Stomach (tissue), 9 donors: ENCODE data around the gene WASF2. TPM values are rescaled to one million over a fixed set of nuclear protein-coding genes. Genes with fewer than 3 reads are reported as not detected.
"Not testable (repeated sequence)": the region's sequence is repeated elsewhere in the genome, so short reads cannot be mapped to it uniquely, and the experiment has no call there.

Source experiments
- DNase-seq, 2 donors: peaks; one replicate each; pipeline versions ENCODE4 v3.0.0 to v3.0.0-alpha.2; 2013 to 2019
- H3K27ac ChIP-seq, 5 donors: fragments of 200-600 bp in 4 of 5; sonication (generic) in 4 of 5; one replicate each; pipeline ENCODE4 v1.5.1; 2013 to 2019; ENCODE audit warnings: mild to moderate bottlenecking in 1 of 5, moderate library complexity in 1 of 5
- H3K27me3 ChIP-seq, 3 donors: fragments of 200-600 bp; sonication (generic); one replicate each; pipeline ENCODE4 v1.5.1; 2017 to 2019; ENCODE audit warnings: mixed run types in 1 of 3
- H3K36me3 ChIP-seq, 4 donors: fragments of 200-600 bp; sonication (generic); 1 replicate in 3 of 4; 2 replicates in 1 of 4; pipeline ENCODE4 v1.5.1; 2016 to 2019
- H3K4me1 ChIP-seq, 4 donors: fragments of 200-600 bp; sonication (generic); one replicate each; pipeline ENCODE4 v1.5.1; 2016 to 2019
- H3K4me3 ChIP-seq, 4 donors: fragments of 200-600 bp; sonication (generic) in 3 of 4; one replicate each; pipeline ENCODE4 v1.5.1; 2016 to 2019; ENCODE audit warnings: mild to moderate bottlenecking in 1 of 4
- H3K9me3 ChIP-seq, 4 donors: fragments of 200-600 bp; sonication (generic); one replicate each; pipeline ENCODE4 v1.5.1; 2016 to 2019
- CTCF ChIP-seq, 7 experiments: fragments of 450-650 bp in 4 of 7; fragments of 200-600 bp in 3 of 7; sonication (generic) in 3 of 7; IDR thresholded peaks; one replicate each; pipeline ENCODE4 v1.5.1; 2016 to 2019; ENCODE audit warnings: antibody characterized with exemption in 7 of 7, control low read depth in 2 of 7, mild to moderate bottlenecking in 1 of 7
- EP300 ChIP-seq: sonication (generic); formaldehyde crosslinking; IDR thresholded peaks from one replicate; pipeline ENCODE4 v1.6.1; 2017; ENCODE audit warnings: antibody characterized with exemption
- POLR2A ChIP-seq, 4 donors: fragments of 450-650 bp; IDR thresholded peaks; one replicate each; pipeline ENCODE4 v1.6.1; 2016; ENCODE audit warnings: antibody characterized with exemption in 4 of 4, control low read depth in 2 of 4, mild to moderate bottlenecking in 1 of 4, moderate library complexity in 1 of 4
- POLR2AphosphoS5 ChIP-seq, 3 donors: sonication (generic); formaldehyde crosslinking; IDR thresholded peaks; one replicate each; pipeline ENCODE4 v1.6.1; 2016; ENCODE audit warnings: antibody characterized with exemption in 3 of 3
- WGBS, 5 donors: extraction: QIAGEN DNeasy Blood & Tissue Kit in 3 of 5; methylation state at CpG; one replicate each; pipeline versions ENCODE4 v1.1.5 to v1.1.7; 2013 to 2018; 5-methylcytosine and 5-hydroxymethylcytosine counted together
- intact Hi-C: fragments of 100-400 bp; cut with DNase I; formaldehyde crosslinking; loops from one replicate; pipeline ENCODE4 v1.15.1; 2023; ENCODE audit warnings: low total_unique reads
- polyA plus RNA-seq, 3 donors: library from polyadenylated mRNA; stranded (reverse); fragments of 200-250 nt; gene quantifications; one replicate each; pipeline ENCODE4 v1.2.3, GENCODE V29; 2013
- total RNA-seq, 5 donors: library from RNA; depleted of rRNA; stranded (reverse); fragments of >200 nt; gene quantifications; one replicate each; pipeline versions ENCODE4 v1.1.0 to v1.2.3, GENCODE V29; 2014 to 2016
- donor health status: healthy with polysubstance abuse.
- donor health status: Bipolar disorder and iron deficiency.
- donor health status: healthy.

WASF2 gene
- total and polyA plus RNA-seq, 8 donors = 24.7 to 82.1 (median 54.7) TPM

GRCh38 chr1:27406362-27406680 lies 83.6 kb downstream of the WASF2 start:
- DNase-seq = no peak
- peaks cover 27 to 64% (median 51%) of the 10 kb centered on the region in 4 donors for H3K4me1 ChIP-seq
- peaks cover 52 to 70% (median 62%) of the 10 kb centered on the region in 4 donors for H3K36me3 ChIP-seq

GRCh38 chr1:27405598-27406361 lies 84.2 kb downstream of the WASF2 start:
- 57 to 86% (median 77%) methylated on average over 10 to 17 of the region's 18 CpGs for WGBS, 5 donors
- H3K4me3 ChIP-seq, H3K27me3 ChIP-seq, intact Hi-C loops, DNase-seq, H3K9me3 ChIP-seq: not testable (repeated sequence)
- peaks cover 46 to 64% (median 56%) of the 10 kb centered on the region in 4 donors for H3K36me3 ChIP-seq
- peak overlapping the region; percentile 3 to 83 (median 76) for H3K27ac ChIP-seq
- H3K4me1 ChIP-seq = peaks cover 28 to 69% (median 54%) of the 10 kb centered on the region in 4 donors

More at GRCh38 chr1:27406362-27406680, 83.6 kb downstream of the WASF2 start:
- TF ChIP-seq CTCF (IDR thresholded peaks at IDR 0.05) = no peak
- no peak for TF ChIP-seq POLR2AphosphoS5 (IDR thresholded peaks at IDR 0.05)
- no peak for TF ChIP-seq POLR2A (IDR thresholded peaks at IDR 0.05)
- no peak for TF ChIP-seq EP300
- no peaks in the 10 kb centered on the region for H3K9me3 ChIP-seq
- intact Hi-C loops = no loop called here
- H3K4me3 ChIP-seq = no peak overlapping the region
- WGBS, 5 donors = 37 to 62% (median 58%) methylated on average over 4 of the region's 4 CpGs
- H3K27ac ChIP-seq = peak overlapping the region; percentile 3 to 83 (median 48)
- no peaks in the 10 kb centered on the region for H3K27me3 ChIP-seq

- Histone ChIP-seq H3K9me3 (no peaks in the 10 kb centered on the region), H3K4me3 (no peak overlapping the region), H3K27ac (peak overlapping the region; percentile 19 to 83 (median 76)), H3K36me3 (peaks cover 40 to 57% (median 49%) of the 10 kb centered on the region in 4 donors), H3K4me1 (peaks cover 33 to 76% (median 58%) of the 10 kb centered on the region in 4 donors), H3K27me3 (no peaks in the 10 kb centered on the region)
- TF ChIP-seq POLR2A (IDR thresholded peaks at IDR 0.05) = no peak
- TF ChIP-seq EP300 = no peak
- no peak for TF ChIP-seq CTCF (IDR thresholded peaks at IDR 0.05)
- no peak for TF ChIP-seq POLR2AphosphoS5 (IDR thresholded peaks at IDR 0.05)
- intact Hi-C loops = no loop called here
- WGBS, 5 donors = 60 to 70% (median 68%) methylated on average over 6 to 13 of the region's 13 CpGs
- DNase-seq = peak in 1 of 2 donors; percentile 59
Measured at GRCh38 chr1:27405074-27405473, 84.9 kb downstream of the WASF2 start.

- Histone ChIP-seq H3K27ac (peak overlapping the region; percentile 9 to 83 (median 76)), H3K36me3 (peaks cover 30 to 46% (median 38%) of the 10 kb centered on the region in 4 donors), H3K4me1 (peaks cover 33 to 88% (median 61%) of the 10 kb centered on the region in 4 donors), H3K9me3 (no peaks in the 10 kb centered on the region), H3K27me3 (no peaks in the 10 kb centered on the region), H3K4me3 (no peak overlapping the region)
- no peak for DNase-seq
- TF ChIP-seq CTCF (IDR thresholded peaks at IDR 0.05) = no peak
- TF ChIP-seq POLR2A (IDR thresholded peaks at IDR 0.05) = no peak
- intact Hi-C loops = no loop called here
Measured at GRCh38 chr1:27403931-27404330, 86.0 kb downstream of the WASF2 start.
